Measurements from ENCODE around the gene LRMDA.
"Not testable (repeated sequence)": the region's sequence is repeated elsewhere in the genome, so short reads cannot be mapped to it uniquely, and the experiment has no call there.

LRMDA gene

DNA sequence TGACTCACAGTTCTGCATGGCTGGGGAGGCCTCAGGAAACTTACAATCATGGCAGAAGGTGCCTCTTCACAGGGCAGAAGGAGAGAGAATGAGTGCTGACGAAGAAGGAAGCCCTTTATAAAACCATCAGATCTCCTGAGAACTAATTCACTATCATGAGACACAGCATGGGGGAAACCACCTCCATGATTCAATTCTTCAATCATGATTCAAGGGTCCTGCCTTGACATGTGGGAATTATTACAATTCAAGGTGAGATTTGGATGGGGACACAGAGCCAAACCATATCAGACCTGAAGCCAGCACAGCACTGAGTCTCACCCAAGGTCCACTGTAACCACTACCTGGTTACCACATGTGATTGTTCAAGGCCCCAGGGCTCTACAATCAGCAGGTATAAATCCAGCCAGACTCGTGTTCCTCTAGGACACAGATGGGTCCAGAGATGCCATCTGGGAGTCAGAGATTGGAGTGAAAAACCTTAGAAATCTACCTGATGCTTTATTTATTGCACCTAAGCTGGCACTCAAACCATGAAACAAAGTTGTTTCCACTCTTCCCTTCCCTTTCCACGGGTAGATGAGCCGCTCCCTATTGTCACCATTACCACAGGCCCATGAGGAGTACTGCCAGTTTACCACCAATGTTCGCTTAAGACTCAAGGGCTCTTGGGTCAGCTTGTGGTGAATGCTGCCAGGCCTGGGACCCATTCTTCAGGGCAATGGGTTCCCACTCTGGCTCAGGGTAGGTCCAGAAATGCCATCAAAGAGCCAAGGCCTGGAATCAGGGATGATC lies 1061.5 kb downstream of the LRMDA start:
- no peak for DNase-seq

GRCh38 chr10:76497666-76498065 lies 1066.2 kb downstream of the LRMDA start:
- DNase-seq = no peak

GRCh38 chr10:76504823-76505222 lies 1073.4 kb downstream of the LRMDA start:
- no peak for DNase-seq

DNA sequence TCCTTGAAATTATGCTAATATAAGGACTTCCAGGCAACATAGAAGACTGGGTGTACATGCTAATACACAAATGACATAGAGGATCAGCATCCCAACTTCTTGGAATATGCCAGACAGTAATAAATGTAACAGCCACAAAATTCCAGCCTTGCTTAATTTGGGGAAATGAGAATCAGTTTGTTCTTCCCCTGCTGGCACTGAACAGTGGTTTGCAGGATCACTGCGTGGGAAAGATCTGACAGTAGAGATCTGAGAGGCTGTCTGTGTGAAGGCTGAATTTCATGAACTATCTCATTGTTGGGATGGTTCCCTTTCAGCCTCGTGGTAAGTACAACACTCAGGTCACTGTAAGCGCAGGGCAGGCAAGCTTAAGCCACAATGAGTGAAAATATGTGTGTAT lies 1078.0 kb downstream of the LRMDA start:
- DNase-seq = no peak

GRCh38 chr10:76514321-76514720 lies 1082.9 kb downstream of the LRMDA start:
- DNase-seq = no peak

DNA sequence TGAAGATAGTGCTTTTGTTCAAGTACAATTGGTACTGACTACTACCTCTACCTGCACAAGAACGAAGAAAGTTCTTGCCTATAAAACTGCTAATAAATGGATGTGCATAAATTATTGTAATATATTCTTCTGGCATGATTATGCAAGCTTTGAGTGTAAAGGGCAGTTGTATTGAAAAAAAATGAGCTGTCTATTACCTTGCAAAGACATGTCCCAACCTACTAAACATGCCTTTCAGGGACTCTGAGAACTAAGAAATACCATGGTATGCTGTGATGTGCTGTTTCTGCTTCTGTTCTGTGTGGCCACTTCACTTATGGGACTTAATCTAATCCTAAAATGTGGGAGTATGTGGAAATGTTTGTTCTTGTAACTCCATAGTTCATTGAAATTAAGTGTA lies 1083.4 kb downstream of the LRMDA start:
- no peak for DNase-seq

DNA sequence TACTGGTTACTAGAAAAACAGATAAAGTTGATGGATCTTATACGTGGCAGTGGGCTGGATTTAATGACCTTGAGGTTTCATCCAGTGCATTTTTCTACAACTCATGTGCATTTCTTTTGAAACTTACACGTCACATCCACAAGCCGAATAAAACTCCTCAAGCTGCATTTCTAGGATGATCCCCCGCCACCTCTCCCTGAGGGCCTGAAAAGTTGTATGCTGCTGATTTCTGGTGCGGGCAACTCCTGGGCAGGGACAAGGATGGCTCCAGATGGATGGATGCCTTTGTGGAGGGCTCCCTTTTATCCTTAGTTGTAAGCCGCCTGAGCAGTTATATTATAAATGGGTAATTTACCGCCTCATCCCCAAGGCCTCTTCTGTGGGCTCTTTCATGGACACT lies 1091.1 kb downstream of the LRMDA start:
- DNase-seq = no peak

DNA sequence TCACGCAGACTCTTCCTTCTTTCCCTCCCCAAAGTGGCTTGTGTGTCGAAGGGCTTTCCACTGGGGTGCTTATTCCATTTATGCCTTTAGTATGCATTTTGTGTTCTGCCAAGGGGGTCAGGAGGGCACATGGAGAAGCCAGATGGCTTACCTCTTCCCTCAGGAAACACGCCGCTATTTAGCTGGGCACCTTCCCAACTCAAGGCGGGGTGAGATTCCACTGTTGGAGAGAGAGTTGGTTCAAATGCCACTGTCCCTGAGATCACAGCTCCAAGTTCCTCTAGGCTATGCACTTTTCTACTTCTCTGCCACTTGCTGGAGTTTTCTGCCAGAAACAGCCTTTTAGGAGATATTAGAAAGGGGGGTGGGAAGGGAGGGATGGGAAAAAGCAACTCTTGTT lies 1091.8 kb downstream of the LRMDA start:
- DNase-seq = no peak

DNA sequence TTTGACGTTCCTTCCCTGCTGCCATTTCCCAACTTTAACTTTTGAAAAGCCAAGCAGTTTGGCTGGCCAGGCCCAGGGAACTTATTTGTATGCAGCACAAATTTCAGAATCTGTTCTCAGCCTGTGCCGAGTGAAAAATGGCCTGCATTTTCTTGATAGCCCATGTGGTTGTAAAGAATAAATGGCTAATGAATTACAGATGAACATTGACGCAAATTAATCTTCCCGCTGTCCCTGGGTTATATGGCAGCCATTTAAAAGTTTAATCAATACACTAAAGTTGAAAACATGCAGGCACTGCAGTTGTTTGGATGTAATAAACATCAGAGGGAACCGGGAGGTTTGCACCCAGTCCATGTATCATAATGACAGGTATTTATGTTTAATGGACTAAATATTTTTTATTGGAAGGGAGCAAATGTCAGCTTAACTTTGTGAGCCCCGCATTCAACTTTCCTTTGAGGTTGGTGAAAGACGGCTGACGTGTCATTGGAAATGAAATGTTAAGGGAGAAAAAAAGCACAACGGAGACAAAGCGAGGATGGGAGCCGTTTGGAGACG lies 1092.4 kb downstream of the LRMDA start:
- DNase-seq = no peak

DNA sequence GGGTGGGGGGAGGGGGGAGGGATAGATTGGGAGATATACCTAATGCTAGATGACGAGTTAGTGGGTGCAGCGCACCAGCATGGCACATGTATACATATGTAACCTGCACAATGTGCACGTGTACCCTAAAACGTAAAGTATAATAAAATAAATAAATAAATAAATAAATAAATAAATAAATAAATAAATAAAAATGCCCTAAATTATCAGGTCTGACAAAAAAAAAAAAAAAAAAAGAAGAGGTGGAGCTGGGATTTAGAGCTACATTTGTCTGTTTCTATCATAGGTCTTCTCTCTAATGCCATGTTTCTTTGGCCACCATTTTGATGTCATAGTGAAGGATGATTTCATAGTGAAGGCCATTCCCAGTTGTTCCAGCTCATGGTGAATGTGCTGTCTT lies 1095.4 kb downstream of the LRMDA start:
- not testable (repeated sequence) for DNase-seq

- no peak for DNase-seq
These were observed 1108.9 kb downstream of the LRMDA start for GRCh38 chr10:76540331-76540730.

DNA sequence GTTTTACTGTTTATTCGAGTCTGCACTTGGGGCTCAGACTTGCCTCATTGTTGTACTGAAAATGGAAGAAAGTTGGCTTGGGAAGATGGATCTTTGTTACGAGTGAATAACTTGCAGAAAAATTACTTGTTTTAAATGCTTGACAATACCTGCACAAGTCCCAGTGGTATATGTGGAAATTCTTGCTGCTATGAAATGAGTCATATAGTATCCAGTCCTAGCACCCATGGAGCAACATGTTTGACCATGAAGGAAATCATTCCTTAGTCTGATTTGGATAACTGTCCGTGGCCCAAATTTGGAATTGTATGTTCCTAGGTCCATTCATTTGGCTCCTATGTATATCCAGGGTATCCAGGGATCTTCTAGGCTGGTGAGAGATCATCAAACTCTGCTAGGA lies 1109.4 kb downstream of the LRMDA start:
- no peak for DNase-seq

- no peak for DNase-seq
These were observed 1110.4 kb downstream of the LRMDA start for GRCh38 chr10:76541852-76542251.

DNA sequence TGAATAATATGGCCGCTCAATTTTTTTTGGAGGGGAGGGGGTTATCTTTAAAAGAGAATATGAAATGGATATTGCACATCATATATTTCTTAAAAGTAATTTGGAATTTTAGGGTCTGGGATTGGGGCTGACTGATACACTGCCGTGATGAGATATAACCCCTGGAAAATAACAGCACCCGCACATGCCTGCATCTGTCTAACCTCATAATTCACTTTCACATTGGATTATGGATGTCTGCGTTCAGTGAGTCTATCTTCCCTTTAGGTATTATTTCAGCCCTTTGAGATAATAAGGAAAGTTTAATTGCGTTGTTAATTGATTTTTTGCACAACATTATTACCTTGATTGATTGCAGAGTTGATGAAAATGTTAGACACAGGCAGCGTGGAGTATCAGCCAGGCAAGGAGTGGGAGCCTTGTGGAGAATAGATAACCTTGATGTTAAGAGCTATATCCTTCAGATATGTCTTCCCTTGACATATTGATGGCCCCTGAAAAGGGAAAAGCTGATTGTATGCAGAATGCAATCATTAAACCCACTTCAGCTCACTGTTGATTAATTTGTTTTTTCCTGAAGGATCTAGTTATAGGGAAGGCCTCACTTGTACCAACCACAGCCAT lies 1111.0 kb downstream of the LRMDA start:
- DNase-seq = no peak

DNA sequence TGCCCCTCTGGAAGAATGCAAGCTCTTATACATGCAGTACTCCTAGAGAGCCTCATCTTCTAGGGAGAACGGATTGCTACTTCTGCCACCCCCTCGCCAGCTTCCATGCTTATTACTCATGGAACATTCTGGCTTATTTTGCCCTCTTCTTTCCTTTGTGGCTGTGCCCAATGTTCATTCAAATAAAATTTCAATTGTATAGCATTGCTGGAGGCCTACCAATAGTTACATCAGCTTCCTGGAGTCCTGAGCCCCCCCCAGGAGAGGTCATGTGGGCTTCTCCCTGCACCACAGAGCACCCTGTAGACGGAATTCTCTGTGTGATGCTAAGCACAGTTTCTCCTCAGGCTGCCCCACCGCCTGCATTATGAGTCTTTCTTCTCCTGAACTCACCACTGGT lies 1112.2 kb downstream of the LRMDA start:
- DNase-seq = no peak

GRCh38 chr10:76544789-76545188 lies 1113.4 kb downstream of the LRMDA start:
- no peak for DNase-seq

GRCh38 chr10:76546411-76546810 lies 1115.0 kb downstream of the LRMDA start:
- DNase-seq = peak; percentile 6

GRCh38 chr10:76547352-76547972 lies 1116.0 kb downstream of the LRMDA start:
- DNase-seq = peak; percentile 83

GRCh38 chr10:76548716-76549115 lies 1117.3 kb downstream of the LRMDA start:
- DNase-seq = no peak

DNA sequence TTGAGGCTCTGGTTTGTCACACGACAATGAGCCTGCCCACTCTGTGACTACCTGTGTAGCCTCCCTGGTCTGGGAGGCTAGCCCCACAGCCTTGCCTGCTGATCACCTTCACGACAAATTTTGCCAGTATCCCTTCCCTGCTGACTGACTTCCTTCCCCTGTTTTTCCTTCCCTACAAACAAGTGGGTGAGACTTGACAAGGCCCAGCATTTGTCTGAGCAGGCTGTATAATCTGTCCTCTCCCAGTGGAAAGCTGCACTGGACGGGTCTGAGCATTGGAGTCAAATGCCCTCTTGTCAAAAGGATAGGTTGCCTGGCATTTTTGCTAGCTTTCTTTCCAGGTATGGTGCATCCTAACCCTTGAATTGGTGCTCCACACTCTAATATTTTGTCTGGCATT lies 1117.7 kb downstream of the LRMDA start:
- DNase-seq = no peak

DNA sequence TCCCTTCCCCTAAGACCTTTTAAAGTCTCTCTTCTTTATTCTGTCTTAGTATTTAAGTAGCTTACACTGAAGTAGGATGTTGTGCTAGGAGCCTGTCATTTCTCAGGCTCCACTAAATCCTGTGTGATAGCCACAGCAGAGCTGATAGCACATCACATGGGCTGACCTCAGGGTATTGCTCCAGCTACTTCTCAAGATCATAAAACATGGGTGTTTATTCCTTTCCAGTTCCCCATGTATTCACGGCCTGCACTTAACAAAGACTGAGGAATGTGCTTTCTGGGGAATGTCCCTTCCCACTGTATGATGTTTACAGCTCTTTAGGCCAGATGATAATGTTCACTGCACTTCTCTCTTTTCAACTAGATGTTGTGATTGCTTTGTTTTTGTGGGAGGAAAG lies 1119.4 kb downstream of the LRMDA start:
- no peak for DNase-seq

- DNase-seq = no peak
These were observed 1120.9 kb downstream of the LRMDA start for GRCh38 chr10:76552091-76552873.
